ENCODE results near the gene PDE4B.

DNA sequence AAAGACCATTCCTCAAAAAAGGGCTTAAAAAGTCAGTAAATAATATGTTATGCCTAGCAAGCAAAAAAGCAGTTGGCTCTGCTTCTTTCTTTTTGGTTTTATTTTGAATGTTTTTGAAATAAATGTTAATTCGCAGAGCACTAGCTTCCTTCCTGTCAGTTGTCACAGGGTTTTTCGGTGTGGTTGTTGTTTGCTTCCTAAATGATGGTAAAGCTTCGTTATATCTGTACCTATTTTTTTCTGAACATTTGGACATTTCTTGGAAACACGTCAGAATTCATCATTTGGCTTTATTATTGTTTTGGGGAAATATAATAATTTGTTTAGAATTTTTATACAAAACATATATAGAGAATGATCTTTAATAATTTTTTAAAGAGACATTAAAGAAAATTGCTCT is 389.3 kb downstream of the PDE4B start:
- TF ChIP-seq, protein P1, sequence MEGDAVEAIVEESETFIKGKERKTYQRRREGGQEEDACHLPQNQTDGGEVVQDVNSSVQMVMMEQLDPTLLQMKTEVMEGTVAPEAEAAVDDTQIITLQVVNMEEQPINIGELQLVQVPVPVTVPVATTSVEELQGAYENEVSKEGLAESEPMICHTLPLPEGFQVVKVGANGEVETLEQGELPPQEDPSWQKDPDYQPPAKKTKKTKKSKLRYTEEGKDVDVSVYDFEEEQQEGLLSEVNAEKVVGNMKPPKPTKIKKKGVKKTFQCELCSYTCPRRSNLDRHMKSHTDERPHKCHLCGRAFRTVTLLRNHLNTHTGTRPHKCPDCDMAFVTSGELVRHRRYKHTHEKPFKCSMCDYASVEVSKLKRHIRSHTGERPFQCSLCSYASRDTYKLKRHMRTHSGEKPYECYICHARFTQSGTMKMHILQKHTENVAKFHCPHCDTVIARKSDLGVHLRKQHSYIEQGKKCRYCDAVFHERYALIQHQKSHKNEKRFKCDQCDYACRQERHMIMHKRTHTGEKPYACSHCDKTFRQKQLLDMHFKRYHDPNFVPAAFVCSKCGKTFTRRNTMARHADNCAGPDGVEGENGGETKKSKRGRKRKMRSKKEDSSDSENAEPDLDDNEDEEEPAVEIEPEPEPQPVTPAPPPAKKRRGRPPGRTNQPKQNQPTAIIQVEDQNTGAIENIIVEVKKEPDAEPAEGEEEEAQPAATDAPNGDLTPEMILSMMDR (IDR thresholded peaks at IDR 0.05), result no peak
- no peak for TF ChIP-seq POLR2A (IDR thresholded peaks at IDR 0.05)
